Parathyroid adenoma (tissue), 2 donors: ENCODE data around the gene KAT2A.
A peak's percentile ranks its signal among the peaks of the same experiment; 100 is the strongest.

Experiments used
- H2AFZ ChIP-seq: fragments of 300-600 bp; sonication (generic); one replicate; pipeline ENCODE4 v1.7.0; 2017; ENCODE audit warnings: antibody characterized with exemption, mild to moderate bottlenecking
- H3K27ac ChIP-seq: fragments of 300-600 bp; sonication (generic); one replicate; pipeline ENCODE4 v1.7.0; 2017
- H3K27me3 ChIP-seq: fragments of 300-600 bp; sonication (generic); one replicate; pipeline ENCODE4 v1.7.0; 2017; ENCODE audit warnings: low read length; ENCODE audit not compliant: control insufficient read depth, insufficient read depth
- H3K36me3 ChIP-seq: fragments of 300-600 bp; sonication (generic); one replicate; pipeline ENCODE4 v1.7.0; 2017; ENCODE audit warnings: low read length; ENCODE audit not compliant: control insufficient read depth, insufficient read depth
- H3K4me1 ChIP-seq: fragments of 300-600 bp; sonication (generic); one replicate; pipeline ENCODE4 v1.7.0; 2017; ENCODE audit warnings: control low read depth
- H3K4me2 ChIP-seq: fragments of 300-600 bp; sonication (generic); one replicate; pipeline ENCODE4 v1.7.0; 2017; ENCODE audit warnings: low read length
- H3K4me3 ChIP-seq: fragments of 300-600 bp; sonication (generic); one replicate; pipeline ENCODE4 v1.7.0; 2017; ENCODE audit warnings: low read depth, low read length
- H3K79me2 ChIP-seq: fragments of 300-600 bp; sonication (generic); one replicate; pipeline ENCODE4 v1.7.0; 2017; ENCODE audit warnings: control low read depth
- H3K9ac ChIP-seq: fragments of 300-600 bp; sonication (generic); one replicate; pipeline ENCODE4 v1.7.0; 2017; ENCODE audit warnings: mild to moderate bottlenecking
- H3K9me3 ChIP-seq: fragments of 300-600 bp; sonication (generic); one replicate; pipeline ENCODE4 v1.7.0; 2017; ENCODE audit warnings: low read length; ENCODE audit not compliant: control insufficient read depth
- TF ChIP-seq, protein P1 (sequence below): fragments of 300-600 bp; sonication (generic); IDR thresholded peaks from one replicate; pipeline ENCODE4 v1.7.0; 2017; ENCODE audit warnings: antibody characterized with exemption, mild to moderate bottlenecking
- donor health status: primary hyperparathyroidism.

Gene KAT2A

DNA sequence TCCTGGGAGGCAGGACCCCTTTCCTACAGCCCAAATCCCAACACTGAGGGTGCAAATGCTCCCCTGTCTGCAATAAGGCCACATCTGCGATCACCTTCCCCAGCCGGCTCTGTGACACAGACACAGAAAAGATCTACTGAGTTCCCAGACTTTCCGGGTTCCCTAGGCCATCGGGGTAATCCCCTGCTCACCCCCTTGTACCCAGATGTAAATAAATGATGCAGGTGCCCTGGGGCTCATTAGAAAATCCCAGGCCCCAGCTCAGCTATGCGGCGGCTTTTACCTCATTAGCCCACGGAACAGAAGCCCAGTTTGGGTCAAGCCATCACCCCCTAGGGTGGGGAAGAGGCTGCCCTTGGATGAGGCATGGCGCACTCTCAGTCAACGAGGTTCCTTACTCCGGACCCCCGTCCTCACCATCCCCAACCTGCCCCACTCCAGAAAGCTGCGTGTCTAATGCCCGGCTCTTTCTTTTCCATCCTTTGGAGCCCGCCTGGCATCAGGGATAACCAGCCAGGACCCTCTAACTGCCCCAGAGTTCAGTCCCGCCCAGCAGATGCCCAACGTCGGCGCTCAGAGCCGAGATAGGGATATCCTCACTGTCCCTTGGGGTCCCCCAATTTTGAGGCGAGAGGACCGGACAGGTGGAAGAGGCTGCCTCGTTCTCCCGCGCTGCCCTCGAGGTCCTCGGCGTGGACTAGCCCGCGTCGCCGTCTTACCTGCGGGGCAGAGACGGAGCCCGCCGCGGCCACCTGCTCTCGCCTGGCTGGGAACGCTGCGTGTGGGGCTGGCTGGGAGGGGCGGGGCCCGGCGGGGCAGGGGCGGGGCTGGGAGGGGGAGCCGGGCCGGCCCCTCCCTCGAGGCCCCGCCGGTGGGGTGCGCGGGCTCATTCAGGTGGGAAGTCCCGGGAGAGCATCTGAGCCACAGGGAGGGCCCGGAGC is 23.2 kb downstream of the KAT2A start, which contains the start of gene ZNF385C:
Gene ZNF385C (minus strand): TSS at position 783 of the 941 bp plus-strand sequence. CDS start 35,417 bp downstream, outside the sequence.
- no peak within 1 kb of the TSS for H3K27ac ChIP-seq

GRCh38 chr17:42096360-42097111 is 24.6 kb downstream of the KAT2A start:
- H3K36me3 ChIP-seq: no peaks in the 10 kb centered on the region
- no peak overlapping the region for H2AFZ ChIP-seq
- no peak overlapping the region for H3K9ac ChIP-seq
- no peaks in the 10 kb centered on the region for H3K27me3 ChIP-seq
- no peak overlapping the region for H3K27ac ChIP-seq
- H3K9me3 ChIP-seq: no peaks in the 10 kb centered on the region
- H3K4me1 ChIP-seq: peaks cover 3% of the 10 kb centered on the region
- H3K4me2 ChIP-seq: no peak overlapping the region
- no peak overlapping the region for H3K4me3 ChIP-seq
- no peaks in the 10 kb centered on the region for H3K79me2 ChIP-seq
- TF ChIP-seq, protein P1, sequence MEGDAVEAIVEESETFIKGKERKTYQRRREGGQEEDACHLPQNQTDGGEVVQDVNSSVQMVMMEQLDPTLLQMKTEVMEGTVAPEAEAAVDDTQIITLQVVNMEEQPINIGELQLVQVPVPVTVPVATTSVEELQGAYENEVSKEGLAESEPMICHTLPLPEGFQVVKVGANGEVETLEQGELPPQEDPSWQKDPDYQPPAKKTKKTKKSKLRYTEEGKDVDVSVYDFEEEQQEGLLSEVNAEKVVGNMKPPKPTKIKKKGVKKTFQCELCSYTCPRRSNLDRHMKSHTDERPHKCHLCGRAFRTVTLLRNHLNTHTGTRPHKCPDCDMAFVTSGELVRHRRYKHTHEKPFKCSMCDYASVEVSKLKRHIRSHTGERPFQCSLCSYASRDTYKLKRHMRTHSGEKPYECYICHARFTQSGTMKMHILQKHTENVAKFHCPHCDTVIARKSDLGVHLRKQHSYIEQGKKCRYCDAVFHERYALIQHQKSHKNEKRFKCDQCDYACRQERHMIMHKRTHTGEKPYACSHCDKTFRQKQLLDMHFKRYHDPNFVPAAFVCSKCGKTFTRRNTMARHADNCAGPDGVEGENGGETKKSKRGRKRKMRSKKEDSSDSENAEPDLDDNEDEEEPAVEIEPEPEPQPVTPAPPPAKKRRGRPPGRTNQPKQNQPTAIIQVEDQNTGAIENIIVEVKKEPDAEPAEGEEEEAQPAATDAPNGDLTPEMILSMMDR: no peak

More for the DNA sequence above, 23.2 kb downstream of the KAT2A start, which contains the start of gene ZNF385C:
- Histone ChIP-seq H3K4me3 (no peak within 1 kb of the TSS), H3K9me3 (no peaks in the 10 kb centered on the region), H2AFZ (peak within 1 kb of the TSS; percentile 76), H3K4me2 (no peak within 1 kb of the TSS), H3K9ac (no peak within 1 kb of the TSS), H3K79me2 (no peaks in the 10 kb centered on the region), H3K4me1 (peaks cover 3% of the 10 kb centered on the region), H3K27me3 (no peaks in the 10 kb centered on the region), H3K36me3 (no peaks in the 10 kb centered on the region)
- TF ChIP-seq, protein P1: no peak

GRCh38 chr17:42094375-42095069 is 26.6 kb downstream of the KAT2A start:
- Histone ChIP-seq H3K9me3 (no peaks in the 10 kb centered on the region), H3K27me3 (no peaks in the 10 kb centered on the region), H3K4me2 (no peak overlapping the region), H2AFZ (no peak overlapping the region), H3K4me1 (peaks cover 3% of the 10 kb centered on the region), H3K36me3 (no peaks in the 10 kb centered on the region), H3K4me3 (no peak overlapping the region), H3K27ac (no peak overlapping the region), H3K79me2 (no peaks in the 10 kb centered on the region), H3K9ac (no peak overlapping the region)
- TF ChIP-seq, protein P1: no peak

- TF ChIP-seq, protein P1: no peak
- no peak overlapping the region for H3K27ac ChIP-seq
- no peak overlapping the region for H3K4me3 ChIP-seq
- peaks cover under 1% of the 10 kb centered on the region for H3K4me1 ChIP-seq
- no peak overlapping the region for H2AFZ ChIP-seq
- H3K79me2 ChIP-seq: no peaks in the 10 kb centered on the region
- no peaks in the 10 kb centered on the region for H3K36me3 ChIP-seq
- H3K4me2 ChIP-seq: no peak overlapping the region
- no peaks in the 10 kb centered on the region for H3K9me3 ChIP-seq
- no peaks in the 10 kb centered on the region for H3K27me3 ChIP-seq
- H3K9ac ChIP-seq: no peak overlapping the region
Observed at GRCh38 chr17:42092939-42093338, 28.2 kb downstream of the KAT2A start.
